HL-60 (cell line): Measurements from ENCODE around the gene RPL19.

Experiments
- CTCF ChIP-seq: IDR thresholded peaks from one replicate; pipeline ENCODE4 v1.5.1; 2011; ENCODE audit warnings: low read length, control low read depth, inconsistent platforms; ENCODE audit not compliant: insufficient read depth
- POLR2AphosphoS5 ChIP-seq: IDR thresholded peaks from 2 replicates; pipeline ENCODE4 v1.6.1; 2012; ENCODE audit warnings: low read depth

GRCh38 chr17:39231591-39232551, 31.8 kb downstream of the RPL19 start:
- no peak for TF ChIP-seq POLR2AphosphoS5
- TF ChIP-seq CTCF = peak; percentile 73
